GM23338 (cell line): ENCODE data around the gene GPATCH2. TPM values are rescaled to one million over a fixed set of nuclear protein-coding genes. Genes with fewer than 3 reads are reported as not detected.

ENCODE experiments used
- ATAC-seq: fragments of 200-7000 bp; cut with Tn5 transposase; 3 replicates; pipeline ENCODE4 v1.9.1; 2020
- DNase-seq: peaks from one replicate; pipeline ENCODE4 v3.0.0-alpha.2; 2015; ENCODE audit warnings: low spot score
- H2AFZ ChIP-seq: fragments of 200-600 bp; sonication (generic); 2 replicates; pipeline ENCODE4 v1.8.0; 2016; ENCODE audit warnings: antibody characterized with exemption, mild to moderate bottlenecking, moderate library complexity
- H3F3A ChIP-seq: fragments of 200-600 bp; sonication (generic); replicated peaks from 2 replicates; pipeline ENCODE4 v1.8.0; 2017; ENCODE audit warnings: antibody characterized with exemption, mixed run types, low read depth
- H3K27ac ChIP-seq: fragments of 200-600 bp; sonication (generic); 2 replicates; pipeline ENCODE4 v1.6.1; 2016; ENCODE audit warnings: low read depth
- H3K27me3 ChIP-seq: fragments of 200-600 bp; sonication (generic); 2 replicates; pipeline ENCODE4 v1.8.0; 2016; ENCODE audit warnings: mild to moderate bottlenecking, mixed run types, moderate library complexity; ENCODE audit not compliant: insufficient read depth
- H3K36me3 ChIP-seq: fragments of 200-600 bp; sonication (generic); 2 replicates; pipeline ENCODE4 v1.8.0; 2016; ENCODE audit warnings: mild to moderate bottlenecking; ENCODE audit not compliant: insufficient read depth
- H3K4me1 ChIP-seq: fragments of 200-600 bp; sonication (generic); 2 replicates; pipeline ENCODE4 v1.8.0; 2016; ENCODE audit warnings: mild to moderate bottlenecking, moderate library complexity; ENCODE audit not compliant: insufficient read depth
- H3K4me2 ChIP-seq: fragments of 200-600 bp; sonication (generic); 2 replicates; pipeline ENCODE4 v1.7.1; 2017; ENCODE audit warnings: mixed run types
- H3K4me3 ChIP-seq: fragments of 200-600 bp; sonication (generic); 2 replicates; pipeline ENCODE4 v1.6.1; 2016; ENCODE audit warnings: mixed run types
- H3K79me2 ChIP-seq: fragments of 200-600 bp; sonication (generic); replicated peaks from 2 replicates; pipeline ENCODE4 v1.8.0; 2017; ENCODE audit warnings: mild to moderate bottlenecking; ENCODE audit not compliant: insufficient read depth
- H3K9me2 ChIP-seq: fragments of 200-600 bp; sonication (generic); 2 replicates; pipeline ENCODE4 v1.8.0; 2017; ENCODE audit not compliant: insufficient read depth
- H4K20me1 ChIP-seq: fragments of 200-600 bp; sonication (generic); replicated peaks from 2 replicates; pipeline ENCODE4 v1.8.0; 2017; ENCODE audit warnings: mild to moderate bottlenecking; ENCODE audit not compliant: insufficient read depth
- H3K27ac Mint-ChIP-seq: 2 replicates; pipeline ENCODE4 v1.8.0; 2020; ENCODE audit warnings: inconsistent platforms, mild to moderate bottlenecking, moderate library complexity, mixed read lengths
- H3K27me3 Mint-ChIP-seq: 3 replicates; pipeline ENCODE4 v1.8.0; 2022; ENCODE audit warnings: low read depth, mild to moderate bottlenecking, moderate library complexity, mixed read lengths, inconsistent platforms; ENCODE audit not compliant: insufficient read depth, poor library complexity
- H3K36me3 Mint-ChIP-seq: 3 replicates; pipeline ENCODE4 v1.8.0; 2021; ENCODE audit warnings: low read depth, mild to moderate bottlenecking, inconsistent platforms, moderate library complexity, mixed read lengths
- H3K4me1 Mint-ChIP-seq: 3 replicates; pipeline ENCODE4 v1.8.0; 2020; ENCODE audit warnings: mild to moderate bottlenecking, inconsistent platforms, mixed read lengths
- H3K4me3 Mint-ChIP-seq: 3 replicates; pipeline ENCODE4 v1.8.0; 2021; ENCODE audit warnings: moderate library complexity, mild to moderate bottlenecking, inconsistent platforms, mixed read lengths
- H3K9me3 Mint-ChIP-seq: 3 replicates; pipeline ENCODE4 v1.8.0; 2020; ENCODE audit warnings: moderate library complexity, mild to moderate bottlenecking, inconsistent platforms, mixed read lengths
- CREB1 ChIP-seq: fragments of 250-450 bp; sonication (Bioruptor Pico); IDR thresholded peaks from 2 replicates; pipeline ENCODE4 v1.5.0; 2020; ENCODE audit warnings: low read depth, mild to moderate bottlenecking, moderate library complexity
- CTCF ChIP-seq, 2 experiments: fragments of 200-600 bp in 1 of 2; sonication (generic) in 1 of 2; conservative IDR thresholded peaks; 2 replicates each; pipeline versions ENCODE4 v1.5.1 to v1.6.1; 2016 to 2017; ENCODE audit warnings: antibody characterized with exemption in 2 of 2, low read depth in 2 of 2, mild to moderate bottlenecking in 2 of 2, moderate library complexity in 1 of 2
- ETS1 ChIP-seq: IDR thresholded peaks from 2 replicates; pipeline ENCODE4 v1.6.1; 2016; ENCODE audit warnings: antibody characterized with exemption
- EZH2 ChIP-seq: fragments of 200-600 bp; sonication (generic); IDR thresholded peaks from one replicate; pipeline ENCODE4 v1.8.0; 2017; ENCODE audit warnings: antibody characterized with exemption, mild to moderate bottlenecking, low read depth; ENCODE audit not compliant: unreplicated experiment
- EZH2phosphoT487 ChIP-seq: fragments of 200-600 bp; sonication (generic); IDR thresholded peaks from one replicate; pipeline ENCODE4 v1.8.1; 2018; ENCODE audit warnings: antibody characterized with exemption; ENCODE audit not compliant: unreplicated experiment
- NANOG ChIP-seq: IDR thresholded peaks from 2 replicates; pipeline ENCODE4 v1.6.1; 2016; ENCODE audit warnings: antibody characterized with exemption, borderline replicate concordance
- POLR2AphosphoS5 ChIP-seq: IDR thresholded peaks from 2 replicates; pipeline ENCODE4 v1.6.1; 2016; ENCODE audit warnings: antibody characterized with exemption, low read depth
- STAT1 ChIP-seq: IDR thresholded peaks from one replicate; pipeline ENCODE4 v1.6.1; 2016; ENCODE audit warnings: antibody characterized with exemption; ENCODE audit not compliant: unreplicated experiment
- ZNF114 ChIP-seq: fragments of 250-450 bp; sonication (Bioruptor Pico); IDR thresholded peaks from 2 replicates; pipeline ENCODE4 v1.5.0; 2020; ENCODE audit warnings: mild to moderate bottlenecking, moderate library complexity
- ZNF331 ChIP-seq: fragments of 250-450 bp; sonication (Bioruptor Pico); IDR thresholded peaks from 2 replicates; pipeline ENCODE4 v1.5.0; 2020; ENCODE audit warnings: low read depth, mild to moderate bottlenecking, moderate library complexity
- ZNF462 ChIP-seq: fragments of 250-450 bp; sonication (Bioruptor Pico); IDR thresholded peaks from 2 replicates; pipeline ENCODE4 v1.5.0; 2020; ENCODE audit warnings: mild to moderate bottlenecking, moderate library complexity
- polyA plus RNA-seq: library from polyadenylated mRNA; unstranded; fragments of >200 nt; fragmentation: Nextera tagmentation; extraction: Ambion mirVana; gene quantifications from 2 replicates; pipeline ENCODE4 v1.2.1, GENCODE V29; 2016
- total RNA-seq: library from RNA; depleted of rRNA; stranded (reverse); fragments of >200 nt; shearing (Covaris generic); gene quantifications from 2 replicates; pipeline ENCODE4 v1.2.3, GENCODE V29; 2014

Gene GPATCH2
- total and polyA plus RNA-seq, 2 experiments from 2014 or later: 12.3 to 26.7 TPM

- Histone ChIP-seq H4K20me1 (no peaks in the 10 kb centered on the region), H3K9me2 (no peaks in the 10 kb centered on the region), H3K27me3 (no peaks in the 10 kb centered on the region), H3F3A (no peaks in the 10 kb centered on the region), H3K79me2 (no peaks in the 10 kb centered on the region), H2AFZ (no peak overlapping the region), H3K36me3 (no peaks in the 10 kb centered on the region), H3K4me2 (no peak overlapping the region), H3K4me1 (peaks cover 13% of the 10 kb centered on the region), H3K4me3 (no peak overlapping the region), H3K27ac (no peak overlapping the region)
- Mint-ChIP-seq H3K9me3 (no peaks in the 10 kb centered on the region), H3K4me1 (peaks cover 15% of the 10 kb centered on the region; the same call in 2 of the 3 replicates), H3K27me3 (no peaks in the 10 kb centered on the region), H3K36me3 (no peaks in the 10 kb centered on the region), H3K27ac (no peak overlapping the region), H3K4me3 (no peak overlapping the region)
- no peak for ATAC-seq
- DNase-seq: no peak
- TF ChIP-seq EZH2: no peak
- TF ChIP-seq NANOG: no peak
- TF ChIP-seq EZH2phosphoT487: no peak
- TF ChIP-seq POLR2AphosphoS5: no peak
- no peak for TF ChIP-seq CTCF (conservative IDR thresholded peaks at IDR 0.05; ENCODE audit: low read depth in 2 of 2)
- no peak for TF ChIP-seq ETS1
- TF ChIP-seq CREB1 (CRISPR knock-in tag): no peak
- no peak for TF ChIP-seq ZNF114 (CRISPR knock-in tag)
- no peak for TF ChIP-seq STAT1
- no peak for TF ChIP-seq ZNF331 (CRISPR knock-in tag)
- no peak for TF ChIP-seq ZNF462
Measured at GRCh38 chr1:217673387-217673786, 42.5 kb upstream of the GPATCH2 start.
